ENCODE results near the gene MAP2K1.
"Not testable (repeated sequence)": the region's sequence is repeated elsewhere in the genome, so short reads cannot be mapped to it uniquely, and the experiment has no call there.

MAP2K1 gene

DNA sequence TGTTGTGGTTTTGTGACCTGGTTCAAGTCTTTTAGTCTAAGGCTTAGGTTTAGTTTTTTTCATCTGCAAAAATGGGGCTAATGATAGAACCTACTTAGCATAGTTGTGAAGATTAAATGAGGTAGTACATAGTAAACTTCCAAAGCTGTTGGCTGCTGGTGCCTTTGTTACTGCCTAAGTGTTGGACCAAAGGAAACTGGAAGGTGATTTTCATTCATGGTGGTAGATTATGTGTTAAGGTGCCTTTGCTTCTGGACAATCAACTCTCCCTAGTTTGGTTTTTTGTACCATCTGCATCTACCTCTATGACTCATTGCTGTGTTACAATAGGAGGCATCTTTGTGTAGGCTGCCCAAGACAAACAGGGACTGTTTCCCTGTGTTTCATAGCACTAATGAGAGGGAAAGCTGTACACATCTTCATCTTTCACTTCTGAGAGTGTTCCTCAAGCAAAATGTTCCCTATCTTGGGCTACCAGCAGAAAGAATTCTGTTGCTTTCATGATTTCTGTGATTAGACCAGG lies 3.2 kb downstream of the MAP2K1 start:
- DNase-seq = no peak

DNA sequence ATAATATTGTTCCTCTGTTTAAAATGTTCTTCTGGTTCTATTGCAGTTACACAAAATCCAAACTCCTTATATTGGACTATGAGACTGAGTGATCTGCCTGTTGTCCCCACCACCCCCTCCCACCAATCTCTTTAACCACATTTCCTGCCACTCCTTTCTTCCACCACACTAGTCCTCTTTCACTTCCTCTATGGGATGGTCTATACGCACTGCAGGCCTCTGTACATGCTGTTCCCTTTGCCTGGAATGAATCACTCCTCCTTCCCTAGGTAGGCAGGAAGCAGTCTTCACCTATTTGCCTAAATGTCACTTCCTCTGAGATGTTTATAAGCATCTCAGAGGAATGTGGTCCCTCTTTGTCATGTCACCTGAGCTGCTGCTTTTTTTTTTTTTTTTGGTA lies 4.0 kb downstream of the MAP2K1 start:
- DNase-seq = no peak

DNA sequence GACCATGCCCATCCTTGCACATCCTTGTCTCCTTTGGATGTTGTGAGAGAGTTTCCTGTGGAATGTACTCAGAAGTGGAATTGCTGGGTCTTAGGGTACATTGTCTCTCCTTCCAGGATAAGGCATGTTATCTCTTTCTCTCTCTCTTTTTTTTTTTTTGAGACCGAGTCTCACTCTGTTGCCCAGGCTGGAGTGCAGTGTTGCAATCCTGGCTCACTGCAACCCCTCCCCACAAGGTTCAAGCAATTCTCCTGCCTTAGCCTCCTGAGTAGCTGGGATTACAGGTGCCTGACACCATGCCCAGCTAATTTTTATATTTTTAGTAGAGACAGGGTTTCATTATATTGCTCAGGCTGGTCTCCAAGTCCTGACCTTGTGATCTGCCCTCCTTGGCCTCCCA lies 6.3 kb downstream of the MAP2K1 start:
- DNase-seq = not testable (repeated sequence)

DNA sequence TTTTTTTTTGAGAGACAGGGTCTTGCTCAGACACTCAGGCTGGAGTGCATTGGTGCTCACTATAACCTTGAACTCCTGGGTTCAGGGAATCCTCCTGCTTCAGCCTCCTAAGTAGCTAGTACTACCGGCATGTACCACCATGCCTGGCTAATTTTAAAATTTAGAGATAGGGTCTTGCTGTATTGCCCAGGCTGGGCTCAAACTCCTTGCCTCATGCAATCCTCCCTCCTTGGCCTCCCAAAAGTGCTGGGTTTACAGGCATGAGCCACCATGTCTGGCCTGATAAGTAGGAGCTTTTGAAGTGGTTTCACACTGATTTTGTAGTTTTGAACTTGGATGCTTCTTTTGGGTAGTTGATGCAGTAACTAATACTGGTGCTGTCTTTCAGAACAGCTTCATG lies 7.8 kb downstream of the MAP2K1 start:
- no peak for DNase-seq

DNA sequence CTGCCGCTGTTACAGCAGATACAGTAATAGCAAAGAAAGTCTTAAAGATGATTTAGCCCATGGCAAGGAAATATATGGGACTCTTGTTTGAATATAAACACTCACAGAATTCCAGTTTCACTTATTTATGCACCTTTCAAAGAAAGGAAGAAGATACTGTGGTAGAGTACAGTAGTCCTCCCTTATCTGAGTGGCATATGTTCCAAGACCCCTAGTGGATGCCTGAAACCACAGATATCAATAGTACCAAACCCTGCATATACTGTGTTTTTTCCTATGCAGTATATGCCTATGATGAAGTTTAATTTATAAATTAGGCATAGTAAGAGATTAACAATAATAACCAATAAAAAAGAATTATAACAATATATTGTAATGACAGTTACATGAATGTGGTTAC lies 8.2 kb downstream of the MAP2K1 start:
- DNase-seq = no peak

DNA sequence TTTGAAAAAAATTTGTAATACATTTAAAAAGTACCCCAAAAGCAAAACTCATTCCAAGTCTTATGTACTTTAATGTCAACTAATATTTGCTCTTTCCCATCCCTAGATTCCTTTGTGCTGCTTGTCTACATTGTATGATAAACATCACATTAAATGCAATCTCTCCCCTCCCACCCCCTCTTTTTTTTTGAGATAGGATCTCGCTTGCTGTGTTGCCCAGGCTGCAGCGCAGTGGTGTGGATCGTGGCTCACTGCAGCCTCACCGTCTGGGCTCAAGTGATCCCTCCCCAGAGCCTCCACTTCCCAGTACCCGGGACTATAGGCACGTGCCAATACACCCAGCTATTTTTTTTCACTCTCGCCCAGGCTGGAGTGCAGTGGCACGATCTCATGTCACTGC lies 12.6 kb downstream of the MAP2K1 start:
- no peak for DNase-seq

DNA sequence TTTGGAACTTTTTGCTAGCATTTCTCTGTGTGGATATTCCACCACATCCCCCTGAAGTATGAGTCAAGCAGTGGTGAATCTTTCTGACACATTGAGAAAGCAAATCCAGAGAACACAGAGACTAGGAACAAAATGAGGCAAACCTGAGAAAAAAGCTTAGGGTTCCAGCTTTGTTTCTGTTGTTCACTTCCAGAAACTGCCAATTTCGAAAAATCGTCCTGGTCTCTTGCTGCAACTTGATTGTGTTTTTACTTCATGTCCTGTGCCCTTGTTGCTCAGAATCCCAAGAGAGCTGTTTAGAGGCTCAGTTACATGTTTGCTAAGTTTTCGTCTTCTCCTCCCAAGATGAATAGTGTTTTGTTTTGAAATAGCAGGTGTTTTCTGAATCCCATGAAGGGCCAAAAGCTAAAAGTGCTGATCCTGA lies 13.7 kb downstream of the MAP2K1 start:
- no peak for DNase-seq

DNA sequence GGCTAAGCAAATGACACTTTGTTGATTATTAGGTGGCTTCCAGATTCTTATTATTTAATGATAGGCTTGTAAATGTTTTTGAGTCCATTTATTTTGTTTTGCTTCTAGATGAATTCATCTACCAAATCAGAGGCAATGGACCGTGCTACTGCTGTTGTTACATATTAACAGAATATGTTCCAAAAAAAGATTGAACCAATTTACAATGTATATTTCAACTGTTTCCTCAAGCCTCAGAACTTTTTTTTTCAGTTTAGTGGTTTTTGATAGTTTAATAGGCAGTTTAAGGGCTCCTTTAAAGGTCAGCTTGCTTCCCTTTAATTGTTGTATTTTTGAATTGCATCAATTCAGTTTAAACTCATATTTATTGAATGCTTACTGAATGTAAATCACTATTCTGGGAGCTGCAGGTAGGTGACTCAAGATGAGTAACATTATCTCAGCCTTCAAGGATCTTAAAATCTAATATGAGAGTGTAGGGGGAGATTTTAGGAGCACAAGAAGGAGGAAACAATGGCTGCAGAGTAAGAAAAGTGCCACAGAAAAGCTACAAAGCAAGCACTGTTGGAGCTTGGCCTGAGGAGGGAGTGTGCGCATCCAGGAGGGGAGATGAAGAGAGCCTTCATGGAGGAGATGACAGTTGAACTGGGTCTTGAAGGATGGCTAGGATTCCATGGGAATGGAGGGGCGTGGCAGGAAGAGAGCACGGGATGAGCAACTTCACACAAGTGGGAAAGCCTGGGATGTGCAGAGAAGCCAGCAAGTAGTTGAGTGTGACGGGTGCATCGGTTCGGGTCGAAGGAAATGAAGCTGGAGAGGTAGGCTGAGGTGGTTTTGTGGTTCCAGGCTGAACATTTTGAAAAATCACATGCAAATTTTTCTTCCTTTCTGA lies 14.7 kb downstream of the MAP2K1 start:
- no peak for DNase-seq

DNA sequence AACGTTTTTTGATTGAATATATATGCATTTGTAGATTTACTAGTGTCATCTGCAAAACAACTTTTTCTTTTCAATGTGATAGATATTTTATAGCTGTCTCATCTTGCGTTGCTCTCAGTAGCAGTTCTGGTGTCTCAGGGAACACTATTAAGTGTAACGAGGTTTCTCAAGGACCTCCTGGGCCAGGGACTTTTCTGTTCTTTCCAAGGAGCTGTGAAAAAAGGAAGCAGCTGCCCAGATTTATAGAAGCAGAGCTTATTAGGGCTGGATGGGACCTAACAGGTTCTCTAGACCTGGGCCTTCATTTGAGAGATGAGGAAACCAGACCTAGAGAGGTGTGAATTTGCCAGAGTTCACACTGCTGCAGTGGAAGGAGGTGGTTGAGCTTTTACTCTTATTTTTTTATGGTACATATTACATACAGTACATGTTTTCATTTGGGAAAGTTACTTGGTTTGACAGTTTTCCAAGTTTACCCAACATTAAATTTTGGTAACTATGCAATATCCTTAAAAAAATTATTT lies 16.1 kb downstream of the MAP2K1 start:
- DNase-seq = no peak

DNA sequence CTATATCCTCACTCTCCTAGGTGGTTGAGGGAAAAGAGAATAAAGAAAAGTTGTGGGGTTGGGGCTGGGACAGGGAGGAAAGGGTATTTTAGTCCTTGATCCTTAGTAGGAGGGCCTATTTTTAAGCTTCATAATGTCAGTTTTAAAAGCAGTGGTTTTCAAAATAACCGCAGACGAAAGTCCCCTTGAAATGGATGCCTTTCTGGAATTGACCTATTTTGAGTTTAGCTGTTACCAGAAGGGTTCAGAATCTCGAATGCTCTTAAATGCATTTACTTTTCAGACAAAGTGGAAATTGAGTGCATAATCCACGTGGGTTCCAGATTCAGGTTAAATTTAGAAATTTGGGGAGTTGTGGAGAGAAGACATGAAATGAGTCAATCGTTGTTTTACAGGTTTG lies 16.6 kb downstream of the MAP2K1 start:
- no peak for DNase-seq

DNA sequence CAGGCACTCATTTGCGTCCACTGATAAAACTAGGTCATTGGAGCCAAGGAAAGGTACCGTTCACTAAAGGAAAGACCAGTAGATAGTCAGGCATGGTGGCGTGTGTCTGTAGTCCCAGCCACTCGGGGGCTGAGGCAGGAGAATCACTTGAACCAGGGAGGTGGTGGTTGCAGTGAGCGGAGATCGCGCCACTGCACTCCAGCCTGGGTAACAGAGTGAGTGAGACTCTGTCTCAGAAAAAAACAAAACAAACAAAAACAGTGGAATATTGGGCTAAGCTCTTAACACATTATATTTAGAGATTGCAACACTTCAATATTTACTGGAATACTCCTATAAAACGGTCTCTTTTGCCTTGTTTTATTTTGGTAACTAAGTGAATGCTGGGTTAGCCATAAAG lies 17.4 kb downstream of the MAP2K1 start:
- peak; percentile 20 for DNase-seq

DNA sequence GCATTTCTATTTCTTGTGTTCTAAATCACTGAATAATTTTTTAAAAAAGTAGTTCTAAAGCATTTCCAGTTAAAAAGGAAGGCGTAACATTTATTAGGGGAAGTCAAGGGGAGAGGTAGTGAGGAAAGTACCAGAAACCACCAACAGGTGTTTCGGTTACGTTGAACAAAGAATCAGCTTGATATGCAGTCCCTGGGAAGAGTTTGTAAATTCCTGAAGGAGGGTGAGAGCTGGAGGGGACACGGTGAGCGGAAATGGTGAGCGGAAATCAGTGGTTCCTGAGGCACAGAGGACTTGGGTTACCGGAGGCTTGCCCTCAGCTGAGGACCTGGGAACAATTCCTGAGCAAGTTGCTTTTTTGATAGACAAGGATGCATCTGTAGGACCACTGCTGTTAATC lies 17.8 kb downstream of the MAP2K1 start:
- DNase-seq = peak; percentile 22

DNA sequence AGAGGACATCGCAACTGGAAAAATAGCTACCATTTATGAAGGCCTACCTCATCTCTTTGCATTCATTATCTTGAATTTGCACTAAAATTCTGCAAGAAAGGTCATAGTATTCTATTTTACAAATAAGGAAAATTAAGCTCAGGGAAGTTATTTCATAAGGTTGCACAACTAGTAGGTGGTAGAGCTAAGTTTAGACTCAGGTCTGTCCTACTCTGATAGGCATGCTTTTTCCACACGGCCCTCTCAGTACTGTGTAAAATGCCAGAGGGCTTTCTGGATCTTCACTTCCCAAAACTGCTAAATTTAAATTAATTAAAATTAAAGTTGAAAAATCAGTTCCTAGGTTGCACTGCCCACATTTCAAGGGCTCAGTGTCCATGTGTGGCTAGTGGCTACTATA lies 18.3 kb downstream of the MAP2K1 start:
- DNase-seq = no peak

DNA sequence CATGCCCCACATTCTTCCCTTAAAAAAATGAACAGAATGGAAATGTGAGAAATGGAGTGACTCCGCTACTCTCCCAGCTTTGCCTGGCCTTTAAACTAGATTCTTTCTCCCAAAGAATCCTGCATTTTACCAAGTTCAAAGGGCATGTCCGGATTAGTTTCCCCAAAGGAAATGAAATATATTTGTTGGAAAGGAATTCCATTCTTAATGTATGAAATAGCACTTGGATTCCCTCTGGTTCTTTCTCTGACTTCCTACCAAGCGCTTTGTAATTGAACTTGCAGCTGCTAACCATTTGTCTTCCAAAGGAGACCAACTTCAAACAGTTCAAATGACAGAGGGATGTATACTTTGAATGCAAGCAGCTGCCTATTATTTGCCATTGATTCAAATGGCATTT lies 18.9 kb downstream of the MAP2K1 start:
- no peak for DNase-seq

DNA sequence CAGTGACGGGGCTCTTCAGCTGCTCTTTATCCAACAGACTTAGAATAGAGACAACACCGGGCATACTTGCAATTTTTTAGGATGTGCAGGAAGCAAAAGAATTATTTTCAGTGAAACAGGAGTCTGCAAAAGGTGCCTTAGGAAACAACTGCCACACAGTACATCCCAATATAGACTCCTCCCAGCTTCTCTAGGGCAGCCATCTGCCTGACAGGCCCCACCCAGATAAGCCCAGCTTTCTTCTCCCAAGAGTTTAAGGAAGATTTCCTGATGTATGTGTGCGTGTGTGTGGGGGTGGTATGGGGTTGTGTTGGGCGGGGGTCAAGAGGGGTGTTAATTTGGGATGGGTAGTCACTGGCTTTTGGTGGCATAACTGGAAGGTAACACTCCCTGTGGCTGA lies 21.5 kb downstream of the MAP2K1 start:
- no peak for DNase-seq

DNA sequence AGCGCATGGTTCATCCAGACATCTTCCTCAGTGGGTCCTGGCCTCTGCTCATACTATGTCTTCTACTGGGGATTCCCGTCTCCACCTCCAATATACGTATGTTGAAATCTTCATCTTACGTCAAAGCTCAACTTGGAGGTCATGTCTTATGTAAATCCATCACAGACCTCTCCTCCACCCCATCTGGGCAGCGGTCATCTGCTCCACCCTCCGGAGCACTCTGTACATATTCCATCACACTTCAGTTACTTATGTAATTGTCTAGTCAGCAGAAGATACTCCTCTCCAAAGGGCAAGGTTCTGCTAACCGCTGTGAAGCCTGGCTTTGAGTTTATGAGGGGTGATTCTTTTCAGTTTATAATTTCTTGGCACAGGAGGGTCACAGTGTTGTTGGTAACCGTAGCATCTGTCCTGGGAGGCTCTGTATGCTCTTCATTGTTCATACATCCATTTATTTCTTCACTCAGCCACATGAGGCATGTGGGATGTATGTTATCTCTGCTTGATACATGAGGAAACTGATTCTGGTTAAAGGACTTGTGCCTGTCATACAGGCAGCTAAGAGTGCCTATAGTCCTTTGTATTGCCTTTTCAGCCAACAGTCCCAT lies 22.1 kb downstream of the MAP2K1 start:
- DNase-seq = no peak

DNA sequence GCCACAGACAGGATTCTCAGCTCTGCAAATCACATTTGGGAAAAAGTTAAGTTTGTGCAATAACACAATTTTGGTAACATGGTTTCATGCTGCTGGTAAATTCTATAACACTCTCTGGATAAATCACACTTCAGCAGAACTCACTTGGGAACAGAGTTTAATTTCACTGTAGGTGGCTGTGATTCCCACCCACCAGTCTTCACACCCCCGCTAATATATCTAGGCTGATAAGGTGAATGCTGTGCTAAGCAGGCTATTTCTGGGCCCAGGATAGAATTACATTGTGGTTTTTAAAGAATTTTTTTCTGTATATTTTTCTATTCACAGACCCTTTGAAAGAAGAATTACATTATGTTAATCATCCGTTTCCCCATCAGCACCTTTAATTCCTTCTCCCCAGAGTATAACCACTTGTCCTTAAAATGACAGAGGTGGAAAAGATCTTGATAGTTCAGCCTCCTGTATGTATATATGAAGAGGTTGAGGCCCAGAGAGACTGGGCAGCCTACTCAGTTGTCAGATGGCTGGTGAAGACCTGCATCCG lies 22.9 kb downstream of the MAP2K1 start:
- no peak for DNase-seq

DNA sequence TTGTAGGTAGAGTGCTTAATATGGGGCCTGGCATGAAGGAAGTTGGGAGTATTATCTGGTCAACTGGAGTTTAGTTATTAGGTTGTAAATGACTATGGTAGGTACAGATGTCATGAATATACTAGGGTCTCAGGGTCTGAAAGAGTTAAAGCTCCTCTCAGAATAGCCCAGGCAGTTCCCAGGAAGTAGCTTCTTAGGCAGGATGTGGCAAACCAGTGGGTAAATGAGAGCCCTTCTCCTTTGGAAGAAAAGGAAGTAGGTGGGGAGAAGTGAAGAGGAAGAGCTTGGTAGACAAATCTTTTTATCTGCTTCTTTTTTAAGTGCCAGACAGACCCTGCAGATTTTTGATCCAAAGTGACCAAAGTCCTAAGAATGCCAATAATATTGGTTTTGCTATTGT lies 24.5 kb downstream of the MAP2K1 start:
- no peak for DNase-seq

DNA sequence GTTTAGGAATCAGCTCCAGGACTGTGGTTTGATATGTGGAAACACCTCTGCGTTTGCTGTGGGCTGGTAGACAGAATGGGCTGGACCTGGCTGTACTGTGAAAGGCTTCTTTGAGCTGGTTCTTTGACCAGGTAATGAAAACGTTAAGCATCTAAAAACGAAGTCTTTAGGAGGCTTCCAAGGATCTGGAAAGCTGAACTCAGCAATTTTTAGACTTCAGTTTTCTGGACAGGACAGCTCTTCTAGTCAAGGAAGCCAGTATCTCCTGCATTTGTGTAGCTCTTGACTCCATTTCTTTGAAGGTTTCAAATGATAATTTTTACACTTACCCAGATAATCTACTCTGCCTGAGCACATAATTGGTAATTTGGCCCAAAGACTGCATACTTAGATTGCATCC lies 25.5 kb downstream of the MAP2K1 start:
- DNase-seq = no peak

DNA sequence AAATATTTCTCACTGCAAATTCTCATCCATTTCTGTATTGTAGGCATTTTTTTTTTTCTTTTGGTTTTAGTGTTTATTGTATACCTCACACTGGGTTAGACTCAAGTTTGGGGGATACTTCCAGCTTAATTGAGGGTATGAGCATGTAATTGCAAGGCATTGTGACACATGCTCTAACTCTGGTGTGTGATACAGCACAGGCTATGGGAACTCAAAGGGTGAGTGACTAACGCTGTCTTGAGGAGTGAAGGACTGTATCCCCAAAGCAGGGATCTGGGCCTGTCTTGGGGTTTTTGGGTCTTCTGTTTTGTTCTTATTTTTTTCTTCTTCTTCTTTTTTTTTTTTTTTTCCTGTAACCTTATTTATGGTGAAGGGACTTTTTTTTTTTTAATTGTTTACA lies 26.9 kb downstream of the MAP2K1 start:
- DNase-seq = no peak

DNA sequence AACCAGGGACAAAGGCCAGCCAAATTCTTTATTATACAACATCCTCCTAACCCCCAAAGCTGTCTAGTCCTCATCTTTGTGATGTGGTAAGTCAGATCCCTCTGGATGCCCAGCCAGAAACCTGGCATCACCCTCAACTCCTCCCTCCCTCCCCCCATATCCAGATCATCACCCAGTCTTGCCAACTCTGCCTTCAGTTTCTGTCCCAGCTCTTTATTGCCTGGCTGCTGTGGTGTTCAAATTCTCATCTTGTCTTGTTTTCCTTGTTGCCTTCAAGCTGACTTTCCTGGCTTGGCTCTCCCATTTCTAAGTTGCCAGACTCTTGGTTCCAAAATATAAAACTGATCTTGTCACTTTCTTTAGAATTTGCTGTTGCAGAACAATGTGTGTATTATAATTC lies 28.6 kb downstream of the MAP2K1 start:
- no peak for DNase-seq

DNA sequence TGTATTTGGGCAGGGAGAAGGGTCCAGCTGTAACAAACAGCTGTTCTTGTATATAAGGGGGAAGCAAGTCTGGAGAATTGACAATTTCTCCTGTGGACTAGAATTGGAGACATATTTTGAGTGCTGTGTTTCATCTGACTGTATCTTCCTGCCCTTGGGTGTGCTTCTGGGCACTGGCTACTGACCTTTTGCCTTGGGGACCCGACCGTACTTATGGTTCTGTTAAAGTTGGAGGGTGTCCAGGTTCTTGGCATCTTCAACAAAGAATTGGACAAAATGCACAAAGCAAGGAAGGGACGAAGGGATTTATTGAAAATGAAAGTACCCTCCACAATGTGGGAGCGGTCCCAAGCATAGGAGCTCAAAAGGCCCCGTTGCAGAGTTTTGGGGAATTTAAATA lies 31.0 kb downstream of the MAP2K1 start:
- no peak for DNase-seq

DNA sequence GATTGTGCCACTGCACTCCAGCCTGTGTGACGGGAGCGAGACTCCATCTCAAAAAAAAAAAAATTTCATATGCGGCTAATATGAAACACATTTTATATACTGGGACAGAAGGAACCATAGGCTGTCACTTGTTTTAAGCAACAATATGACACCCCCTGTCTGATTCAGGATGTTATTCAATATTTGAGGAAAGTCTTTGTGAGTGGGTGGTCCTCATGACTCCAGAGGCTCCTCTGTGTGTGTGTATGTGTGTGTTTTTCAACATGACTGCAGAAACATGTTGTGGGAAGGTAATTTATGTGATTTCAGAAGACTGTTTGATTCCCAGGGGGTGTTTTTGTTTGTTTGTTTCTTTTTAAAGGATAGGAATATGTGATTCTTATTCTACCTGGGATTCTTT lies 32.8 kb downstream of the MAP2K1 start:
- DNase-seq = no peak
